Measurements from ENCODE around the gene CRYBG2. TPM values are rescaled to one million over a fixed set of nuclear protein-coding genes. Genes with fewer than 3 reads are reported as not detected.

The CRYBG2 gene, protein sequence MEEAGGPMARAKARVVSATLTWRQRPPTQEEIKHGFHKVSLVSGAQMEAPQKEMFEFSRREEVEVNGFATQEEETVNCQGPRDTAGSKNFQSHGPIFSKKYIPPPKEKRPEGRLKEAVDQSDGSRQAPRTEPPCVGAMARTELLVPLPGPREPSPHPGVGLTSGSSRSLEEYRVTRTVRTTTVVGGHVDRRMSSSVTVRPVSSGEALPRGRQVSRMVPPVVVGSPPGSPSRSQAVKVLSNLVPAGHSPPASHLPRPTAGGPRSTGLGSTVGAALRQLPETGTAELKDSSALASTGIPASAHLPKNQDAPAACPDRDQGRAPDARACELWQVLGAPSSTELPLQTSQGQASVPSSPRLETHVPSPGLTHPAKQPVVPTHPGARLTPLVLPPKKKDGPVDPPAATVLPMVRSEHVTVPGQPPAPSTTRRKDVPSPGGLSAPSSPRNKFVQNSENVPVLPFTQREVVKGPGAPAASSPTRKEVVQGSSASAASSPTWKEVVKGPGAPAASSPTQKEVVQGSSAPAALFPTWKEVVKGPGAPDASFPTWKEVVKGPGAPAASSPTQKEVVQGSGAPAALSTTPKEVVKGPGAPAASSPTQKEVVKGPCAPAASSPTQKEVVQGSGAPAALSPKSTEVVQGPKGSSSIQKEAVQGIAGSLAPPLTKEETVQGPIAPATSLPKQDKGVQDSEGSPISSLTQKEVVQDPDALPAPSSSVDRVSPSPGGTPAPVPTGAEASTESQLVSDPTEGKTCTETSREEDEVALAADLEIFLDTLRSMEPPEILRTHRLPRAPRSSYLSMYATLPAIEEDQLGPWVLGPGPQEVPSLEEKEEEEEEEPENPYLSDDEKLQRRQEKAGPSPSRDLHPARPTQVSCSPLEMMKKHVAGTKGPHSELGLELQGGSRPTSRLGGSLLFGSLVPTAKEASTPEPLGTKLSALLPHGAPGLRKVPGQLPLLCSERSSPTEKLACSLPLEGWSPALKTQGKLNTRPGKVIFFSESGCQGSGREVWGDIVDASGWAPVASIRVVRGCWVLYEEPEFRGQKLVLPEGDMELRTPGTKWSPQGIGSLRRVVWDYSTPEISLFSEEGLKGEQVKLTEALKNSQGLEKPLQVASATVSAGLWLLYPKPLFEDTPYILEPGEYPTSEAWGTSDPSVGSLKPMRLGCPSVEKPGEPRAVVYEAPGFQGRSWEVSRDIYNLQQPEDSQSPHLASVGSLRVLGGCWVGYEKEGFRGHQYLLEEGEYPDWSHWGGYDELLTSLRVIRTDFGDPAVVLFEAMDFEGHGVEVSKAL (N-terminal part only)
- total RNA-seq (2016; rRNA removed; fragmentation: Illumina TruSeq; extraction: Trizol) (0.39 and 1.3 TPM in 2 replicates), polyA plus RNA-seq (2011; rRNA removed) (2.9 and 4.7 TPM in 2 replicates), polyA minus RNA-seq (2011; rRNA and poly(A)+ RNA removed; ENCODE audit: low replicate concordance) (3.5 and 7.2 TPM in 2 replicates), Bru-seq, nascent RNA (percentile 40 among the genes with signal in this experiment), BruChase-seq, experiment 1, labeled RNA remaining after a 6-hour chase (percentile 43 among the genes with signal in this experiment), BruChase-seq, experiment 2, labeled RNA remaining after a 2-hour chase (percentile 38 among the genes with signal in this experiment)
- 0.18 TPM in 1 of 2 replicates, not detected in the other for total RNA-seq (2016; cell fraction: cytosol; rRNA removed; fragmentation: Illumina TruSeq; extraction: Trizol; ENCODE audit: low read depth)
- total RNA-seq (2016; cell fraction: insoluble cytoplasmic fraction; rRNA removed; fragmentation: Illumina TruSeq; extraction: Trizol): 0.86 and 1.1 TPM in 2 replicates
- total RNA-seq (2016; cell fraction: membrane; rRNA removed; fragmentation: Illumina TruSeq; extraction: Trizol): 0.48 and 0.87 TPM in 2 replicates
- total RNA-seq (2016; cell fraction: nucleus; rRNA removed; fragmentation: Illumina TruSeq; extraction: Trizol): 2.3 TPM in 2 replicates
- 2.0 and 2.5 TPM in 2 replicates for polyA plus RNA-seq (2011; cell fraction: cytosol; rRNA removed)
- polyA plus RNA-seq (2011; cell fraction: nucleus; rRNA removed): 16.5 and 19.4 TPM in 2 replicates
- 2.7 and 3.8 TPM in 2 replicates for polyA plus RNA-seq (2012)
- 0.12 and 0.98 TPM in 2 replicates for polyA plus RNA-seq (2016; cell fraction: cytosol; fragmentation: Illumina TruSeq; extraction: Trizol; ENCODE audit: low read depth)
- 1.7 and 1.8 TPM in 2 replicates for polyA plus RNA-seq (2016; cell fraction: insoluble cytoplasmic fraction; fragmentation: Illumina TruSeq; extraction: Trizol; ENCODE audit: low read depth)
- polyA plus RNA-seq (2016; cell fraction: membrane; fragmentation: Illumina TruSeq; extraction: Trizol; ENCODE audit: low read depth): 0.48 and 0.79 TPM in 2 replicates
- polyA plus RNA-seq (2016; cell fraction: nucleus; fragmentation: Illumina TruSeq; extraction: Trizol; ENCODE audit: insufficient read depth, low read depth): 3.4 and 8.9 TPM in 2 replicates
- polyA minus RNA-seq (2011; cell fraction: cytosol; rRNA and poly(A)+ RNA removed): 3.4 and 5.1 TPM in 2 replicates
- polyA minus RNA-seq (2011; cell fraction: nucleus; rRNA and poly(A)+ RNA removed): 7.6 and 9.4 TPM in 2 replicates
- long read RNA-seq, experiment 1: 0 reads
- long read RNA-seq, experiment 2, partial matches to known transcripts: 1 of 4 reads
- long read RNA-seq, experiment 2, other reads (novel, unspliced or antisense): 3 of 4 reads

DNA sequence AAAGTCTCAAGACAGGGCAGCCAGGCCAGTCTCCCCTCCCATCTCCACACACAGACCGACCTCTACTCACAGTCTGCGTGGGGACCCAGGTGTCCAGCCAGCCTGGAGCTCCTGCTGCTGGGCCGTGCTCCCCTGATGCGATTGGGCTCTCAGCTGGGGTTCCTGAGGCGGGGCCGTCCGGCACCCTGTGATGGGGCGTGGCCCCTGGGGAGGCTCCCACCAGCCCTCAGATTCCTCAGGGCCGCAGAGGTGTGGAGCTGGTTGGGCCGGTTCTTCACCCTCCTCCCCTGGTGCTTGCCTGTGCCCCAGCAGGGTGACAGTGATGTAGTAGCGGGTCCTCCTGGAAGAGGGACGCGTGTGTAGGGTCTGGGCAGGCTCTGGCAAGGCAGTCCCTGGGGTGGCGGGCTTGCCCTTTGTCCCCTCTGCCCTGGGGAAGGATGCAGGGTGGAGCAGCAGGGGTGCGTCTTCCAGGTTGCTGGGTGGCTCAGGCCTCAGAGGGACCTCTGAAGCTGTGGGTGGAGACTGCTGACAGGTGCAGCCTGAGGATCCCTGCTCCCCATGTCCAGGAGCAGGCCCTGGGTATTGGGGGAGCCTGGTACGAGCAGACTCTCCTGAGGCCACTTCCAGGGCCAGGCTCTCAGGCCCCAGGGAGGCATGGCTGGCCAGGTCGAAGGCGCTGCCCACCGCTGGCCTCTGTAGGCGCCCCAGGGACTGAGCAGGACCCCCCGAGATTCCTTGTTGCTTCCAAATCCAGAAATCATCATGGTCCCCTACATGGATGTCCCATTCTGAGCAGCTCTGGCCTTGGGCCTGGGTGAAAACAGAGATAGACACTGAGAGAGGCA lies at the start of gene CRYBG2:
Gene CRYBG2 (minus strand): TSS at position 155 of the 845 bp plus-strand sequence. CDS start 7,473 bp downstream, outside the sequence.
- no peaks in the 10 kb centered on the region for H3K36me3 ChIP-seq (replicated peaks in 1 of 2; ENCODE audit: control insufficient read depth in 1 of 2, insufficient read depth in 2 of 2, low read length in 2 of 2)
- peaks cover 5% of the 10 kb centered on the region for H3K79me2 ChIP-seq (ENCODE audit: insufficient read depth, low read length)
- peak within 1 kb of the TSS in 2 of 3 experiments; percentile 24 to 64; a peak in 4 of 6 replicates for H3K4me3 ChIP-seq (replicated peaks in 1 of 3; ENCODE audit: insufficient read depth in 1 of 3, low read depth in 2 of 3, low read length in 3 of 3)
- BruUV-seq (replicated peaks): no TSS peak
- no peak for ATAC-seq
- no peaks in the 10 kb centered on the region for H4K20me1 ChIP-seq (ENCODE audit: insufficient read depth, low read length)
- H3K4me2 ChIP-seq (ENCODE audit: low read depth, low read length): peak within 1 kb of the TSS; percentile 90
- in situ Hi-C loops (cut with HindIII; ENCODE audit: extremely low pct_ligation_motif_present, low pct_unique_long_range_greater_than_20kb) (no loop called here), intact Hi-C loops (cut with micrococcal nuclease; ENCODE audit: unreplicated experiment) (no loop called here)
- no peak for FAIRE-seq
- H3K27me3 ChIP-seq (ENCODE audit: control insufficient read depth in 1 of 2, insufficient read depth in 2 of 2, low read length in 2 of 2): no peaks in the 10 kb centered on the region
- POLR2A ChIA-PET: interaction anchor here (0.6 to 1.7 kb wide), 2 partner anchors 74 to 539 kb away, joined by 3 to 4 read pairs; partner anchors contain the start of gene SH3BGRL3
- H3K9me3 ChIP-seq (ENCODE audit: low read length): no peaks in the 10 kb centered on the region
- 64% methylated on average over 12 of the region's 21 CpGs for WGBS (ENCODE audit: low lambda C conversion rate)
- H3K27ac ChIP-seq (ENCODE audit: extremely low read length, insufficient read depth, low read length): peak within 1 kb of the TSS; percentile 100
- no peak within 1 kb of the TSS for H2AFZ ChIP-seq (ENCODE audit: low read length)
- DNase-seq (ENCODE audit: low spot score): no peak
- CTCF ChIA-PET (ENCODE audit: low intra/inter-chr PET ratio, low total read pairs): no interaction called here
- peaks cover 97% of the 10 kb centered on the region for H3K4me1 ChIP-seq (ENCODE audit: insufficient read depth, low read length)
- H3K9ac ChIP-seq (ENCODE audit: insufficient read depth, low read depth, low read length): peak within 1 kb of the TSS; percentile 97
- TF ChIP-seq HNRNPL (IDR thresholded peaks at IDR 0.05; ENCODE audit: low read depth, low read length) (0 out of 2 replicates have a peak, but pooled peaks have one; percentile 47), ZBTB38 (CRISPR knock-in tag; IDR thresholded peaks at IDR 0.05) (peak; percentile 68; the same call in 1 of the 2 replicates), BORCS8-MEF2B (CRISPR knock-in tag; IDR thresholded peaks at IDR 0.05) (0 out of 2 replicates have a peak, but pooled peaks have one; percentile 10), SRSF1 (optimal IDR thresholded peaks at IDR 0.05; ENCODE audit: low read depth, low read length) (peak; percentile 33), MTA1 (CRISPR knock-in tag; IDR thresholded peaks at IDR 0.05; ENCODE audit: borderline replicate concordance) (peak; percentile 41; the same call in 1 of the 2 replicates), HNRNPLL (IDR thresholded peaks at IDR 0.05; ENCODE audit: low read depth, low read length, poor library complexity, severe bottlenecking) (peak; percentile 15), ZNF619 (CRISPR knock-in tag; IDR thresholded peaks at IDR 0.05) (no peak), ZSCAN25 (CRISPR knock-in tag; IDR thresholded peaks at IDR 0.05) (peak; percentile 88)
- TF ChIP-seq, protein P1, sequence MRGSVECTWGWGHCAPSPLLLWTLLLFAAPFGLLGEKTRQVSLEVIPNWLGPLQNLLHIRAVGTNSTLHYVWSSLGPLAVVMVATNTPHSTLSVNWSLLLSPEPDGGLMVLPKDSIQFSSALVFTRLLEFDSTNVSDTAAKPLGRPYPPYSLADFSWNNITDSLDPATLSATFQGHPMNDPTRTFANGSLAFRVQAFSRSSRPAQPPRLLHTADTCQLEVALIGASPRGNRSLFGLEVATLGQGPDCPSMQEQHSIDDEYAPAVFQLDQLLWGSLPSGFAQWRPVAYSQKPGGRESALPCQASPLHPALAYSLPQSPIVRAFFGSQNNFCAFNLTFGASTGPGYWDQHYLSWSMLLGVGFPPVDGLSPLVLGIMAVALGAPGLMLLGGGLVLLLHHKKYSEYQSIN (CRISPR knock-in tag; IDR thresholded peaks at IDR 0.05; ENCODE audit: borderline replicate concordance): no peak
